Stimulated activated CD4-positive, alpha-beta T cell treated with anti-CD3 and anti-CD28 coated beads, Interleukin-4, amount 100 ng/mL, for 1 hour (primary cell): ENCODE measurements around the gene CCDC60.

Experiments used
- DNase-seq: peaks from one replicate; pipeline ENCODE4 v3.0.0-alpha.2; 2020

The CCDC60 gene

GRCh38 chr12:119544765-119545625, 210.5 kb downstream of the CCDC60 start:
- DNase-seq = peak; percentile 37

- no peak for DNase-seq
Measured at GRCh38 chr12:119546340-119546739, 211.8 kb downstream of the CCDC60 start.

GRCh38 chr12:119547001-119547400, 212.5 kb downstream of the CCDC60 start:
- no peak for DNase-seq

GRCh38 chr12:119556854-119557253, 222.3 kb downstream of the CCDC60 start:
- no peak for DNase-seq

GRCh38 chr12:119565404-119565803, 230.9 kb downstream of the CCDC60 start:
- DNase-seq = no peak

GRCh38 chr12:119570771-119571170, 236.2 kb downstream of the CCDC60 start:
- DNase-seq = no peak

- DNase-seq = no peak
Measured at GRCh38 chr12:119573086-119573485, 238.6 kb downstream of the CCDC60 start.

GRCh38 chr12:119574255-119574654, 239.7 kb downstream of the CCDC60 start:
- DNase-seq = no peak

GRCh38 chr12:119576118-119576810, 241.7 kb downstream of the CCDC60 start:
- no peak for DNase-seq

GRCh38 chr12:119576915-119577314, 242.4 kb downstream of the CCDC60 start:
- DNase-seq = no peak

GRCh38 chr12:119578112-119578511, 243.6 kb downstream of the CCDC60 start:
- no peak for DNase-seq

GRCh38 chr12:119589097-119589496, 254.6 kb downstream of the CCDC60 start:
- no peak for DNase-seq

GRCh38 chr12:119589634-119590033, 255.1 kb downstream of the CCDC60 start:
- DNase-seq = no peak
